ENCODE measurements around the gene KIF5B.

GRCh38 chr10:32047881-32048280 lies 8.3 kb downstream of the KIF5B start:
- TF ChIP-seq CTCF (IDR thresholded peaks at IDR 0.05) (no peak), EP300 (IDR thresholded peaks at IDR 0.05) (no peak), POLR2A (IDR thresholded peaks at IDR 0.05) (no peak), POLR2AphosphoS5 (IDR thresholded peaks at IDR 0.05) (no peak)
